ENCODE data around the gene RPRD1B. TPM values are rescaled to one million over a fixed set of nuclear protein-coding genes. Genes with fewer than 3 reads are reported as not detected.

RPRD1B gene
- total and polyA plus RNA-seq, 2 of the 13 experiments (the other 11 are each of a cell fraction or from before 2014, with no cell fraction given), result 31.1 to 41.5 TPM

- TF ChIP-seq ZBTB4 (CRISPR knock-in tag; IDR thresholded peaks at IDR 0.05; ENCODE audit: borderline replicate concordance) (no peak), ASH2L (IDR thresholded peaks at IDR 0.05; ENCODE audit: insufficient read length, low read depth, low read length) (peak; percentile 37), AKAP8 (CRISPR knock-in tag; IDR thresholded peaks at IDR 0.05) (no peak), ZNF549 (CRISPR knock-in tag; IDR thresholded peaks at IDR 0.05) (no peak), ZNF782 (CRISPR knock-in tag; IDR thresholded peaks at IDR 0.05; ENCODE audit: borderline replicate concordance) (0 out of 2 replicates have a peak, but pooled peaks have one; percentile 24), ZNF557 (CRISPR knock-in tag; IDR thresholded peaks at IDR 0.05) (0 out of 2 replicates have a peak, but pooled peaks have one; percentile 60), ZFY (CRISPR knock-in tag; IDR thresholded peaks at IDR 0.05) (peak; percentile 22; the same call in 1 of the 2 replicates), U2AF1 (optimal IDR thresholded peaks at IDR 0.05; ENCODE audit: low read depth, low read length) (no peak), ZNF318 (CRISPR knock-in tag; IDR thresholded peaks at IDR 0.05) (no peak), ZNF24 (IDR thresholded peaks at IDR 0.05) (no peak)
- TF ChIP-seq, protein P1, sequence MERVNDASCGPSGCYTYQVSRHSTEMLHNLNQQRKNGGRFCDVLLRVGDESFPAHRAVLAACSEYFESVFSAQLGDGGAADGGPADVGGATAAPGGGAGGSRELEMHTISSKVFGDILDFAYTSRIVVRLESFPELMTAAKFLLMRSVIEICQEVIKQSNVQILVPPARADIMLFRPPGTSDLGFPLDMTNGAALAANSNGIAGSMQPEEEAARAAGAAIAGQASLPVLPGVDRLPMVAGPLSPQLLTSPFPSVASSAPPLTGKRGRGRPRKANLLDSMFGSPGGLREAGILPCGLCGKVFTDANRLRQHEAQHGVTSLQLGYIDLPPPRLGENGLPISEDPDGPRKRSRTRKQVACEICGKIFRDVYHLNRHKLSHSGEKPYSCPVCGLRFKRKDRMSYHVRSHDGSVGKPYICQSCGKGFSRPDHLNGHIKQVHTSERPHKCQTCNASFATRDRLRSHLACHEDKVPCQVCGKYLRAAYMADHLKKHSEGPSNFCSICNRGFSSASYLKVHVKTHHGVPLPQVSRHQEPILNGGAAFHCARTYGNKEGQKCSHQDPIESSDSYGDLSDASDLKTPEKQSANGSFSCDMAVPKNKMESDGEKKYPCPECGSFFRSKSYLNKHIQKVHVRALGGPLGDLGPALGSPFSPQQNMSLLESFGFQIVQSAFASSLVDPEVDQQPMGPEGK (CRISPR knock-in tag; IDR thresholded peaks at IDR 0.05), result 0 out of 2 replicates have a peak, but pooled peaks have one; percentile 21
- TF ChIP-seq, protein P2, sequence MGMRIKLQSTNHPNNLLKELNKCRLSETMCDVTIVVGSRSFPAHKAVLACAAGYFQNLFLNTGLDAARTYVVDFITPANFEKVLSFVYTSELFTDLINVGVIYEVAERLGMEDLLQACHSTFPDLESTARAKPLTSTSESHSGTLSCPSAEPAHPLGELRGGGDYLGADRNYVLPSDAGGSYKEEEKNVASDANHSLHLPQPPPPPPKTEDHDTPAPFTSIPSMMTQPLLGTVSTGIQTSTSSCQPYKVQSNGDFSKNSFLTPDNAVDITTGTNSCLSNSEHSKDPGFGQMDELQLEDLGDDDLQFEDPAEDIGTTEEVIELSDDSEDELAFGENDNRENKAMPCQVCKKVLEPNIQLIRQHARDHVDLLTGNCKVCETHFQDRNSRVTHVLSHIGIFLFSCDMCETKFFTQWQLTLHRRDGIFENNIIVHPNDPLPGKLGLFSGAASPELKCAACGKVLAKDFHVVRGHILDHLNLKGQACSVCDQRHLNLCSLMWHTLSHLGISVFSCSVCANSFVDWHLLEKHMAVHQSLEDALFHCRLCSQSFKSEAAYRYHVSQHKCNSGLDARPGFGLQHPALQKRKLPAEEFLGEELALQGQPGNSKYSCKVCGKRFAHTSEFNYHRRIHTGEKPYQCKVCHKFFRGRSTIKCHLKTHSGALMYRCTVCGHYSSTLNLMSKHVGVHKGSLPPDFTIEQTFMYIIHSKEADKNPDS (CRISPR knock-in tag; IDR thresholded peaks at IDR 0.05), result no peak
These were observed 39.9 kb downstream of the RPRD1B start (continued) for GRCh38 chr20:38073307-38074071.
